Left ventricle myocardium superior (tissue), 1 donor: ENCODE measurements around the gene MED17. TPM values are rescaled to one million over a fixed set of nuclear protein-coding genes. Genes with fewer than 3 reads are reported as not detected.
A peak's percentile ranks its signal among the peaks of the same experiment; 100 is the strongest.

Experiments used
- ATAC-seq: fragments of 200-7000 bp; cut with Tn5 transposase; one replicate; pipeline ENCODE4 v1.9.1; 2020; ENCODE audit warnings: mild to moderate bottlenecking, moderate library complexity
- DNase-seq: peaks from one replicate; pipeline ENCODE4 v3.0.0-alpha.2; 2020
- intact Hi-C: fragments of 100-400 bp; cut with micrococcal nuclease; formaldehyde crosslinking; loops from one replicate; pipeline ENCODE4 v1.11.0; 2022
- total RNA-seq: library from RNA; stranded (reverse); fragmentation: NEBNext Ultra II Directional; extraction: Animal tissue kit (Norgen Biotek cat#: 25700); gene quantifications from one replicate; pipeline ENCODE4 v1.2.1, GENCODE V29; 2021
- donor health status: DM: no; HTN: yes; CAD: no; lungs with severe emphysema.

Gene MED17
- total RNA-seq, 1 donor from 2014 or later: 20.3 TPM

- intact Hi-C loops: no loop called here
- ATAC-seq (no peak), DNase-seq (no peak)
Measured at GRCh38 chr11:93840981-93841380, 56.9 kb downstream of the MED17 start.

- intact Hi-C loops: no loop called here
- DNase-seq: no peak
- no peak for ATAC-seq
Measured at GRCh38 chr11:93841446-93841845, 57.4 kb downstream of the MED17 start.

GRCh38 chr11:93842034-93842433, 58.0 kb downstream of the MED17 start:
- DNase-seq (no peak), ATAC-seq (no peak)
- intact Hi-C loops: no loop called here

- ATAC-seq (no peak), DNase-seq (no peak)
- intact Hi-C loops: no loop called here
Measured at GRCh38 chr11:93842461-93842860, 58.4 kb downstream of the MED17 start.

- intact Hi-C loops: no loop called here
- DNase-seq (no peak), ATAC-seq (no peak)
Measured at GRCh38 chr11:93843906-93844305, 59.8 kb downstream of the MED17 start.

GRCh38 chr11:93844568-93844967, 60.5 kb downstream of the MED17 start:
- ATAC-seq (no peak), DNase-seq (no peak)
- intact Hi-C loops: no loop called here

- intact Hi-C loops: no loop called here
- no peak for ATAC-seq
- no peak for DNase-seq
Measured at GRCh38 chr11:93845181-93846092, 61.4 kb downstream of the MED17 start.

GRCh38 chr11:93846411-93846810, 62.3 kb downstream of the MED17 start:
- no peak for ATAC-seq
- no peak for DNase-seq
- intact Hi-C loops: no loop called here

- ATAC-seq (no peak), DNase-seq (no peak)
- intact Hi-C loops: no loop called here
Measured at GRCh38 chr11:93849201-93849600, 65.1 kb downstream of the MED17 start.

- DNase-seq: peak; percentile 54
Measured at GRCh38 chr11:93849751-93850593, 65.9 kb downstream of the MED17 start.

GRCh38 chr11:93850594-93851018, 66.5 kb downstream of the MED17 start, which contains the start of gene VSTM5:
Gene VSTM5, minus strand, starts transcription at chr11:93850618. Its CDS starts 116 bp downstream, at chr11:93850502.
- intact Hi-C loops: no loop called here
- no peak for ATAC-seq
- no peak for DNase-seq

More at GRCh38 chr11:93849751-93850593, 65.9 kb downstream of the MED17 start:
- intact Hi-C loops: no loop called here
- ATAC-seq: peak; percentile 86

GRCh38 chr11:93852242-93852641, 68.2 kb downstream of the MED17 start:
- DNase-seq (no peak), ATAC-seq (no peak)
- intact Hi-C loops: no loop called here

GRCh38 chr11:93857413-93858120, 73.5 kb downstream of the MED17 start:
- DNase-seq (no peak), ATAC-seq (peak; percentile 30)
- intact Hi-C loops: no loop called here

- ATAC-seq: no peak
- intact Hi-C loops: no loop called here
- no peak for DNase-seq
Measured at GRCh38 chr11:93858121-93858775, 74.2 kb downstream of the MED17 start.

- intact Hi-C loops: no loop called here
- DNase-seq (peak; percentile 48), ATAC-seq (peak; percentile 80)
Measured at GRCh38 chr11:93861808-93862207, 77.7 kb downstream of the MED17 start.
